Mammary epithelial cell (primary cell): Measurements from ENCODE around the gene NPTXR.

ENCODE experiments used
- CTCF ChIP-seq, 2 donors: IDR thresholded peaks in 1 of 2; conservative IDR thresholded peaks in 1 of 2; 2 replicates each; pipeline ENCODE4 v1.5.1; 2011 to 2012; ENCODE audit warnings: inconsistent platforms in 2 of 2, low read length in 2 of 2, mild to moderate bottlenecking in 2 of 2, control low read depth in 1 of 2, low read depth in 1 of 2; ENCODE audit not compliant: insufficient read depth in 1 of 2; ENCODE audit errors: extremely low read depth in 1 of 2
- EZH2 ChIP-seq: IDR thresholded peaks from 2 replicates; pipeline ENCODE4 v1.6.1; 2012; ENCODE audit warnings: low read length, inconsistent platforms, borderline replicate concordance

- no peak for TF ChIP-seq EZH2
- no peak for TF ChIP-seq CTCF (conservative IDR thresholded peaks at IDR 0.05 in 1 of 2, IDR thresholded peaks at IDR 0.05 in 1 of 2; ENCODE audit: extremely low read depth in 1 of 2, insufficient read depth in 1 of 2, low read depth in 1 of 2, low read length in 2 of 2)
These were observed 22.2 kb upstream of the NPTXR start for GRCh38 chr22:38866024-38866398.
